ENCODE results near the gene SEPTIN8. TPM values are rescaled to one million over a fixed set of nuclear protein-coding genes. Genes with fewer than 3 reads are reported as not detected.

Gene SEPTIN8
- total and polyA plus RNA-seq, 2 of the 13 experiments (the other 11 are each of a cell fraction or from before 2014, with no cell fraction given) = 41.4 to 49.9 TPM

DNA sequence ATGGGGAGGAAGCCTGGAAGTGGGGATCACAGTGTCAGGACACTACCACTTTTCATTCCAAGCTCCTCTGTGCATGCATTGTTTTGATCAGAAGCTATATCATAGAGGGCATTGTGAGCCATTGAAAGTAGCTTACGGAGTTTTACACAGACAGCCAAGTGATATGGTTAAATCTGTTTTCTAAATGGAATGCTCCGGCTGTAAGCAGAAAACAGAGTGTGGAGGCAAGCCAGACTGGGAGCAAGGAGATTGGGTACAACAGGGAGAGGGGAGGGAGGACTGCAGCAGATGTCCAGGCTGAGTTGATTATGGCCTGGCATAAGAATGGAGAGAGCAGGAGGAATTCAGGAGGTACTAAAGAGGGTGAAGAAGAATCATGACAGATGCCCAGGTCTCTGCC lies 20.6 kb upstream of the SEPTIN8 start:
- Histone ChIP-seq H2AFZ (ENCODE audit: low read length) (no peak overlapping the region), H3K4me3 (replicated peaks in 1 of 3; ENCODE audit: insufficient read depth in 1 of 3, low read depth in 2 of 3, low read length in 3 of 3) (no peak overlapping the region), H3K4me2 (ENCODE audit: low read depth, low read length) (no peak overlapping the region), H3K27ac (ENCODE audit: extremely low read length, insufficient read depth, low read length) (no peak overlapping the region), H3K36me3 (replicated peaks in 1 of 2; ENCODE audit: control insufficient read depth in 1 of 2, insufficient read depth in 2 of 2, low read length in 2 of 2) (peaks cover 0 to 2% of the 10 kb centered on the region in 2 experiments; a peak in 1 of 5 replicates), H3K79me2 (ENCODE audit: insufficient read depth, low read length) (peaks cover 9% of the 10 kb centered on the region), H4K20me1 (ENCODE audit: insufficient read depth, low read length) (no peaks in the 10 kb centered on the region), H3K27me3 (ENCODE audit: control insufficient read depth in 1 of 2, insufficient read depth in 2 of 2, low read length in 2 of 2) (no peaks in the 10 kb centered on the region), H3K4me1 (ENCODE audit: insufficient read depth, low read length) (peaks cover 37% of the 10 kb centered on the region), H3K9me3 (ENCODE audit: low read length) (no peaks in the 10 kb centered on the region), H3K9ac (ENCODE audit: insufficient read depth, low read depth, low read length) (no peak overlapping the region)
- BruUV-seq (replicated peaks) = no TSS peak
- CTCF ChIA-PET (ENCODE audit: low intra/inter-chr PET ratio, low total read pairs) = no interaction called here
- in situ Hi-C loops (cut with HindIII; ENCODE audit: extremely low pct_ligation_motif_present, low pct_unique_long_range_greater_than_20kb) (no loop called here), intact Hi-C loops (cut with micrococcal nuclease; ENCODE audit: unreplicated experiment) (no loop called here)
- FAIRE-seq (no peak), ATAC-seq (no peak), DNase-seq (ENCODE audit: low spot score) (no peak)
- POLR2A ChIA-PET = interaction anchor here (1.5 kb wide), 1 partner anchor 10 kb away, joined by 8 read pairs; no protein-coding TSS in a partner anchor
- 96% methylated on average over 2 of the region's 2 CpGs for WGBS (ENCODE audit: low lambda C conversion rate)
- TF ChIP-seq ZSCAN20 (CRISPR knock-in tag; IDR thresholded peaks at IDR 0.05; ENCODE audit: borderline replicate concordance) (no peak), NONO (IDR thresholded peaks at IDR 0.05) (no peak), NONO (CRISPR knock-in tag; conservative IDR thresholded peaks at IDR 0.05) (no peak), NFE2L1 (CRISPR knock-in tag; IDR thresholded peaks at IDR 0.05; ENCODE audit: borderline replicate concordance) (no peak), REL (CRISPR knock-in tag; conservative IDR thresholded peaks at IDR 0.05) (no peak), CHD4 (IDR thresholded peaks at IDR 0.05; ENCODE audit: borderline replicate concordance, low read length) (no peak), ZNF564 (CRISPR knock-in tag; IDR thresholded peaks at IDR 0.05) (no peak), SYNCRIP (IDR thresholded peaks at IDR 0.05; ENCODE audit: insufficient read depth, low read depth, low read length) (no peak), ZNF274 (CRISPR knock-in tag; IDR thresholded peaks at IDR 0.05) (no peak), ZBTB21 (CRISPR knock-in tag; IDR thresholded peaks at IDR 0.05) (no peak), MYC (CRISPR knock-in tag; IDR thresholded peaks at IDR 0.05; ENCODE audit: borderline replicate concordance) (no peak), ZNF549 (CRISPR knock-in tag; IDR thresholded peaks at IDR 0.05) (no peak), CCDC6 (CRISPR knock-in tag; IDR thresholded peaks at IDR 0.05) (no peak), ARHGAP35 (CRISPR knock-in tag; IDR thresholded peaks at IDR 0.05; ENCODE audit: borderline replicate concordance) (no peak)
- TF ChIP-seq, protein P1, sequence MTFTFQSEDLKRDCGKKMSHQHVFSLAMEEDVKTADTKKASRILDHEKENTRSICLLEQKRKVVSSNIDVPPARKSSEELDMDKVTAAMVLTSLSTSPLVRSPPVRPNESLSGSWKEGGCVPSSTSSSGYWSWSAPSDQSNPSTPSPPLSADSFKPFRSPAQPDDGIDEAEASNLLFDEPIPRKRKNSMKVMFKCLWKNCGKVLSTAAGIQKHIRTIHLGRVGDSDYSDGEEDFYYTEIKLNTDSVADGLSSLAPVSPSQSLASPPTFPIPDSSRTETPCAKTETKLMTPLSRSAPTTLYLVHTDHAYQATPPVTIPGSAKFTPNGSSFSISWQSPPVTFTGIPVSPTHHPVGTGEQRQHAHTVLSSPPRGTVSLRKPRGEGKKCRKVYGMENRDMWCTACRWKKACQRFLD (CRISPR knock-in tag; IDR thresholded peaks at IDR 0.05; ENCODE audit: borderline replicate concordance) = no peak
- TF ChIP-seq, protein P2, sequence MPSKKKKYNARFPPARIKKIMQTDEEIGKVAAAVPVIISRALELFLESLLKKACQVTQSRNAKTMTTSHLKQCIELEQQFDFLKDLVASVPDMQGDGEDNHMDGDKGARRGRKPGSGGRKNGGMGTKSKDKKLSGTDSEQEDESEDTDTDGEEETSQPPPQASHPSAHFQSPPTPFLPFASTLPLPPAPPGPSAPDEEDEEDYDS (CRISPR knock-in tag; IDR thresholded peaks at IDR 0.05) = no peak
- TF ChIP-seq, protein P3, sequence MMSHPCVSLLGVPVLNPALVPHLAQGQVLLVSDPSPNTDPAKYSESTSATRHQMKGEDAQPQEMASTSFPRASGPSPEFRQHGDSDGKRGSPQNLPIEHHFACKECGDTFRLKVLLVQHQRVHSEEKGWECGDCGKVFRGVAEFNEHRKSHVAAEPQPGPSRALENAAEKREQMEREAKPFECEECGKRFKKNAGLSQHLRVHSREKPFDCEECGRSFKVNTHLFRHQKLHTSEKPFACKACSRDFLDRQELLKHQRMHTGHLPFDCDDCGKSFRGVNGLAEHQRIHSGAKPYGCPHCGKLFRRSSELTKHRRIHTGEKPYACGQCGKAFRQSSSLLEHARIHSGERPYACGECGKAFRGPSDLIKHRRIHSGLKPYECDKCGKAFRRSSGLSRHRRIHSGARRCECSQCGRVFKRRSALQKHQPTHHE (CRISPR knock-in tag; IDR thresholded peaks at IDR 0.05; ENCODE audit: borderline replicate concordance) = no peak
- TF ChIP-seq, protein P4, sequence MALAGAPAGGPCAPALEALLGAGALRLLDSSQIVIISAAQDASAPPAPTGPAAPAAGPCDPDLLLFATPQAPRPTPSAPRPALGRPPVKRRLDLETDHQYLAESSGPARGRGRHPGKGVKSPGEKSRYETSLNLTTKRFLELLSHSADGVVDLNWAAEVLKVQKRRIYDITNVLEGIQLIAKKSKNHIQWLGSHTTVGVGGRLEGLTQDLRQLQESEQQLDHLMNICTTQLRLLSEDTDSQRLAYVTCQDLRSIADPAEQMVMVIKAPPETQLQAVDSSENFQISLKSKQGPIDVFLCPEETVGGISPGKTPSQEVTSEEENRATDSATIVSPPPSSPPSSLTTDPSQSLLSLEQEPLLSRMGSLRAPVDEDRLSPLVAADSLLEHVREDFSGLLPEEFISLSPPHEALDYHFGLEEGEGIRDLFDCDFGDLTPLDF (CRISPR knock-in tag; IDR thresholded peaks at IDR 0.05) = no peak
- TF ChIP-seq, protein P5, sequence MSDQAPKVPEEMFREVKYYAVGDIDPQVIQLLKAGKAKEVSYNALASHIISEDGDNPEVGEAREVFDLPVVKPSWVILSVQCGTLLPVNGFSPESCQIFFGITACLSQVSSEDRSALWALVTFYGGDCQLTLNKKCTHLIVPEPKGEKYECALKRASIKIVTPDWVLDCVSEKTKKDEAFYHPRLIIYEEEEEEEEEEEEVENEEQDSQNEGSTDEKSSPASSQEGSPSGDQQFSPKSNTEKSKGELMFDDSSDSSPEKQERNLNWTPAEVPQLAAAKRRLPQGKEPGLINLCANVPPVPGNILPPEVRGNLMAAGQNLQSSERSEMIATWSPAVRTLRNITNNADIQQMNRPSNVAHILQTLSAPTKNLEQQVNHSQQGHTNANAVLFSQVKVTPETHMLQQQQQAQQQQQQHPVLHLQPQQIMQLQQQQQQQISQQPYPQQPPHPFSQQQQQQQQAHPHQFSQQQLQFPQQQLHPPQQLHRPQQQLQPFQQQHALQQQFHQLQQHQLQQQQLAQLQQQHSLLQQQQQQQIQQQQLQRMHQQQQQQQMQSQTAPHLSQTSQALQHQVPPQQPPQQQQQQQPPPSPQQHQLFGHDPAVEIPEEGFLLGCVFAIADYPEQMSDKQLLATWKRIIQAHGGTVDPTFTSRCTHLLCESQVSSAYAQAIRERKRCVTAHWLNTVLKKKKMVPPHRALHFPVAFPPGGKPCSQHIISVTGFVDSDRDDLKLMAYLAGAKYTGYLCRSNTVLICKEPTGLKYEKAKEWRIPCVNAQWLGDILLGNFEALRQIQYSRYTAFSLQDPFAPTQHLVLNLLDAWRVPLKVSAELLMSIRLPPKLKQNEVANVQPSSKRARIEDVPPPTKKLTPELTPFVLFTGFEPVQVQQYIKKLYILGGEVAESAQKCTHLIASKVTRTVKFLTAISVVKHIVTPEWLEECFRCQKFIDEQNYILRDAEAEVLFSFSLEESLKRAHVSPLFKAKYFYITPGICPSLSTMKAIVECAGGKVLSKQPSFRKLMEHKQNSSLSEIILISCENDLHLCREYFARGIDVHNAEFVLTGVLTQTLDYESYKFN (CRISPR knock-in tag; conservative IDR thresholded peaks at IDR 0.05) = no peak

Measured in HepG2 (cell line).